OCI-LY7 (cell line): Measurements from ENCODE around the gene MYH11.

Source experiments
- CTCF ChIP-seq: fragments of 200-600 bp; sonication (generic); conservative IDR thresholded peaks from 2 replicates; pipeline ENCODE4 v1.5.1; 2014; ENCODE audit warnings: mild to moderate bottlenecking, antibody characterized with exemption, low read length, moderate library complexity, mixed read lengths
- EZH2phosphoT487 ChIP-seq: fragments of 200-600 bp; sonication (generic); IDR thresholded peaks from 2 replicates; pipeline ENCODE4 v1.6.1; 2018; ENCODE audit warnings: low read depth, borderline replicate concordance, mild to moderate bottlenecking, mixed run types, antibody characterized with exemption, low read length, moderate library complexity, mixed read lengths

- TF ChIP-seq CTCF (no peak), EZH2phosphoT487 (no peak)
Measured at GRCh38 chr16:15726715-15727114, 130.1 kb downstream of the MYH11 start.
